GM21619 (cell line): ENCODE data around the gene PTGFR.

Source experiments
- ATAC-seq: cut with Tn5 transposase; IDR thresholded peaks from one replicate; pipeline ENCODE4 v1.9.1; 2021; ENCODE audit not compliant: unreplicated experiment

Gene PTGFR

DNA sequence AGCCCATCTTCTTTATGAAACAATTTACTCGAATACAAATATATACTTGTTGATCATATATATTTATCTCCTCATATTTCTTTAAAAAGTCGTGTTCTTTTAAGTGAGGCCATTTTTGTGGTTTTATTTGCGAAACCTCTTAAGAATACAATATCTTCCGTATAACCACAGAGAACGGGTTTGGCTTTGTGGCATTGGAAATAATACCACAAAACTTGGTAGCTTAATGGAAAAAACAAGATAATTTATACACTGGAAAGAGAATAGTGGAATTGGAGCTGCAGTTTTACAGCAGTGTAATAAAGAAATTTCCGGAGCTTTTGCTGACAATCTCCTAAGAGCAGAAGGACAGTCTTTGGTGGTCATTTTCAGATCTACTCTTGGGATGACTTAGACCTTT lies 29.4 kb downstream of the PTGFR start:
- no peak for ATAC-seq

DNA sequence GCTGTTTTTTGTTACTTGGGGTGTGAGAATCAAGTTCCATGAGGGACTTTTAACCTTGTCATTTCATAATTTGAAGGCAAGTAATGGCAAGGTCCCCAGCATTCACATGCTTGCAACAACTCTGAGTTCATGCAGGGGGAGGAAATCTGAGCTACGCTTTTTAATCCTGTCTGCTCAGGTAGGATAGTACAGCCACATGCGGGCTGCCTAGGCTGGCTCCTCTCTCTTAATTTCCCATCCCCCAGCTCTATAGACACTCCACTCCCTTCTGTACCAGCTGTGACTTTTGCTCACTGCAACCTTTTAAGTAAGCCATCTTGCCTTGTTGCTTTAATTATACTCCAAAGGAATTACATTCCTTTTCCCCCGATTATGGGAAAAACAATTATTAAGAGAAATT lies 30.1 kb downstream of the PTGFR start:
- ATAC-seq, result no peak

DNA sequence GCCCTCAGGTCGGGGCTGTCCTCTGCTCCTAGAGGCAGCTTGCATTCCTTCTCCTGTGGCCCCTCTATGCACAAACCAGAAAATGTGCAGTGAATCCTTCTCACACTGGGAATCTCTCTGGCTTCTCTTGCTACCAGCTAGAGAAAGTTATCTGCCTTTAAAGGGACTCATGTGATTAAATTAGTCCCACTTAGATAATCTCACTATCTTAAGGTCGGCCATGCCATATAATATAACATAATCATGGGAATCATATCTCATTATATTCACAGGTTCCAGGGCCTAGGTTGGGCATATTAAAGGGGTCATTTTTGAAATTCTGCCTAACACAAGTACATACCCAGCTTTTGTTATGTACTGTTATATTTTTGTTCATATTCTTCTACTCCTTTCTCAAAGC lies 31.4 kb downstream of the PTGFR start:
- no peak for ATAC-seq

DNA sequence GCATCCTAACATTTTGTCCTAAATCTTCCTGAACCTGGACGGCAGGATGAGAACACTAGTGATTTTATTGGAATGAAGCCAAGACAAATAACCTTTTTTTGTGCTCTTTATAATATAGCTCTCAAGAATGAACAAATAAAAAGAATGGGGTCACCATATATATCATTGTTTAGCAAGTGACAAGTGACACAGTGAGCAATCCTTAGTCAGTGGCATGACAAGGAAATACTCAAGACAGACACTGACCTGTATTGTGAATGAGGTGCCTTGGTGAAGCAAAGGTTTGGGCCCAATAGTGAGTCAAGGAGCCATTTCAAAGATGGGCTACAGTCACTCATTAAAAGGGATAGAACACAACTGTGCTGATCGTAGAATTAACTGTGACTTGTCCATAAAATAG lies 35.7 kb downstream of the PTGFR start:
- ATAC-seq, result no peak

DNA sequence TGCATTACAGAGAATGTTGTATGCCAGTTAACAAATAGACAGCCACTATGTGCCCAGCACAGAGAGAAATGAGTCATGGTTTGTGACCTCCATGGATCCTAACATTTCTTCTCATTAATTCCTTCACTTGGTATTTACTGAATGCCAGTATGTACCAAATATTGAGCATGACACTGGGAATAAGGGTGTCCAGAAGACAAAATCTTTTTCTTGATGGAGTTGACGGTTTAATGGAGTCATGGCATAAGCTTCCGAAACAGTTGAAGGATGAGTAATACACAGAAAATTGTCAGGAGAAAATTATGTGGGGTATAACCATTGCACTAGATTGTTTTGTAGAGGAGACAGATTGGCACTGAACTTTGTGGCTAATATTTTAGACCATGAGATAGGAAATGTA lies 36.9 kb downstream of the PTGFR start:
- no peak for ATAC-seq

DNA sequence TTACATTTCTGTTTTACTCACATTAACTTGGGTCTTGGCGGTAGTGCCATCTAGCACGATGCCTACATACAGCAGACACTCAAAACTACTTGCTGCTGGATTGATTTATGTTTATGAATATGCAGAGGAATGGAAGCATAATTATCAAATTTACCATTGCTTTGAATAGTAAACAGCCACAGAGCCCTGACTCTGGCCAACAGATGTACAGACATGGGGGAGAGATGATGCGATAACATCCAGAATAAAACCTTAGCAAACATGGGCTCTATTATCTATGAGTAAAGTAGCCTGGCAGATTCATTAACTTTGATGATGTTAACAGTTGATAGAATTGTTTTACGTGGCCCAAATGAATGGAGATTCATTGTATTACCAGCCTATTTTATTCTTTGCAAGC lies 42.8 kb downstream of the PTGFR start:
- ATAC-seq, result no peak

DNA sequence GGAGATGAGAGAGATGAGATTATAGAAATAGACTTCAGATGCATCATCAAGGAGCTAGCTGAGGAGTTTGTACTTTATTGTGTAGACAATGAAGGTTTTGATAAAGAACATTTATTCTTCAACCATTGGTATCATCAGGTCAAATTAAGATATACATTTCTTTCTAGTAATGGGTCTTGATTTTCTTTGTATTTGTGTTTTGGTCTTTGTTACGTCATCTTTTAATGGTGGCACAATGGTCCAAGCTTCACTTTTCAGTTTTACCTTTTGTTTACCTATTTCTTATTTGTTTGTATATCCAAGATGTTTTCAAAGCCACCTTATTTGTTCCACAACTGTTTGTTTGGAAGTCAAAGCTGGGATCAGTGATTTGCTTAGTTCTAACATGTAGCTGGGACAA lies 44.5 kb downstream of the PTGFR start:
- no peak for ATAC-seq

DNA sequence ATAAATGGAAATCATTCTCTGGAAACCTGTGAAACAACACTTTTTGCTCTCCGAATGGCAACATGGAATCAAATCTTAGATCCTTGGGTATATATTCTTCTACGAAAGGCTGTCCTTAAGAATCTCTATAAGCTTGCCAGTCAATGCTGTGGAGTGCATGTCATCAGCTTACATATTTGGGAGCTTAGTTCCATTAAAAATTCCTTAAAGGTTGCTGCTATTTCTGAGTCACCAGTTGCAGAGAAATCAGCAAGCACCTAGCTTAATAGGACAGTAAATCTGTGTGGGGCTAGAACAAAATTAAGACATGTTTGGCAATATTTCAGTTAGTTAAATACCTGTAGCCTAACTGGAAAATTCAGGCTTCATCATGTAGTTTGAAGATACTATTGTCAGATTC lies 45.7 kb downstream of the PTGFR start:
- ATAC-seq, result no peak

DNA sequence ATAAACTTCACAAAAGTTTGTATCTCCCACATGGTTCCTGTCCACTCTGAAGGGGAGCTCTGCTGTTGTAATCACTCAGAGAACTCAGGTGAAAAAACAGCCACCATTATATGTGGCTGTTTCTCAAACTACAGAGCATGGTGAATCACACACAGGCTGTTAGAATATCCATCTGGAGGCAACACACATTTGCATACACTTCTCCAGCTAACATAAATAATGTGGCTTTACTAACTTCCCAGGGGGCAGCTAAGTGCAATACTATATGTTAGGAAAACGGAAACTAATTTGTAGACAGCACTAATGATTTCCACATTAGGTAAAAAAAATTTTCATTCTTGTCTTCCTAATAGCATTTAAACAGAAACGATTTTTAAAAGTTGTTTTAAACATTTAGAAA lies 49.3 kb downstream of the PTGFR start:
- ATAC-seq, result no peak

DNA sequence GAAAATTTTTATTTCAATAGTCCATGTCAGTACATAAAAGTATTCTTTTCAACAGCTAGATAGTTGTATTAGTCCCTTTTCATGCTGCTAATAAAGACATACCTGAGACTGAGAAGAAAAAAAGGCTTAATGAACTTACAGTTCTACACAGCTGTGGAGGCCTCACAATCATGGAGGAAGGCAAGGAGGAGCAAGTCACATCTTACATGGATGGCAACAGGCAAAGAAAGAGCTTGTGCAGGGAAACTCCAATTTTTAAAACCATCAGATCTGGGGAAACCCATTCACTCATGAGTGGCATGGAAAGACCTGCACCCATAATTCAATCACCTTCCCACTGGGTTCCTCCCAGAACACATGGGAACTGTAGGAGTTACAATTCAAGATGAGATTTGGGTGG lies 50.7 kb downstream of the PTGFR start:
- ATAC-seq, result no peak

DNA sequence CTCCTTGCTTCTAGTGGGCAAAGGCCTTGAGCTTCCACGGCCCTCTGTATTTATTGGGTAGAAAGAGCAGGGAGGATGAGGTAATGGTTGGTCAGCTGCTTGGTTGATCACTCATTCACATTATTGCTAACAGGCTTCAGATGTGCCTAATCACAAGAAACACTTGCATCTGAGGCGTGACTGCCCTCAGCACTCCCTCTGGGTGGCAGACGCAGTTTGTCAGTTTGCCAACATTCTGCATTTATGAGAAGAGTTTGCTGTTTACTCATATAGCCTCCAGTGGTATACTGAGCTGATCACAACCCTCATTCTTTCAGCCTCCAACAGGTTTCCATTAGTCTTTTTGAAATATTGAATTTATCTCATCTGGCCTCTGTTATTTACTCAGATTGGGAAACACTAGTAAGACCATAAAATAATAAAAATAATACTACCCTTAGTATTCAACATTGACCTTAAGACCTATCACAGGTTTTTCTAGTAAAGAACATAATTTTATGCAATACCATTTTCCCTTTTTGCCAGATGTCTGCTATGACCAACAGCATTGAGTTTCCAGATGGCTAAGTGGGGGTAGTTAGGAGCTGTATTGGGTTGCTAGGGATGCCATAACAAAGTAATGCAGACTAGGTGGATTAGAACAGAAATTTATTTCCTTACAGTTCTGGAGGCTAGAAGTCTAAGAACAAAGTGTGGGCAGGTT lies 53.3 kb downstream of the PTGFR start:
- no peak for ATAC-seq

DNA sequence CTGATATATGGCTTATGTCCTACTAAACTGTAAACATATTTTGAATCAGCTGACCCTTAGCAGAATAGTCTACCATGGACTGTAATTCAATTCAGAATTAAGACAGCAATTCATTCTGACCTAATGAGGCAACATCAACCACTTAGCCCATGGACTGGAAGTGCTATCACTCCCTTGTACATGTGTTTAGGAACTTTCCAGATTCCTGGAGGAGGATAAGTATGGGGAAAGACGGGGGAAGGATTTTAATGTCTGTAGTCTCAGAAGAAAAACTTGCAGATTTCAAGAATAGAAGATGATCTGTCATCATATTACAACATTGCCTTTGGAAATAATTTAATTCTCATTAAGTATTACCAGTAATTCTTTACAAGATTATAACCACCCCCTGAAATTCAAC lies 56.3 kb downstream of the PTGFR start:
- no peak for ATAC-seq

DNA sequence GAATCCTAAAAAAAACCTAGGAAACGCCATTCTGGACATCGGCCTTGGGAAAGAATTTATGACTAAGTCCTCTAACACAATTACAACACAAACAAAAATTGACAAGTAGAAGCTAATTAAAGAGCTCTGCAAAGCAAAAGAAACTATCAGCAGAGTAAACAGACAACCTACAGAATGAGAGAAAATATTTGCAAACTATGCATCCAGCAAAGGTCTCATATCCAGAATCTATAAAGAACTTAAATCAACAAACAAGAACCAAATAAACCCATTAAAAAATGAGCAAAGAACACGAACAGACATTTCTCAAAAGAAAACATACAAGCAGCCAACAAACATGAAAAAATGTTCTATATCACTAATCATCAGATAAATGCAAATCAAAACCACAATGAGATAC lies 58.6 kb downstream of the PTGFR start:
- ATAC-seq, result no peak

DNA sequence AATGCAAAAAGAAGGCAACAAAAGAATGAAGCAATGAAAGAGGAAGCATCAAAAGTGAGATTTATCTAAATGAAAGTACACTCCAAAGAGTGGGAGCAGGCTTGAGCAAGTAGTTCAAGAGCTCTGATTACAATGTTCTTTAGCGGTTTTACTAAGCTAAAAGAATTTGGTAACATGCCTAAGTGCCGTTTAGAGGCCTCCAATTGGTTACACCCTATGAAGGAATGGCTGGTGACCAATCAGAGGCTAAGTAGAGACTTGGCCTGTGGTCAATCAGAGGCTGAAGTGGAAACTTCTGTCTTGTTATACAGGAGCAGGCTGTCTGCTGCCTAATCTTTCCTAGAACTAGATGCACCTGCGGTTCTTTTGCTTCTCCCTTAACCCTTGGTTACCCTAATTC lies 59.1 kb downstream of the PTGFR start:
- no peak for ATAC-seq

DNA sequence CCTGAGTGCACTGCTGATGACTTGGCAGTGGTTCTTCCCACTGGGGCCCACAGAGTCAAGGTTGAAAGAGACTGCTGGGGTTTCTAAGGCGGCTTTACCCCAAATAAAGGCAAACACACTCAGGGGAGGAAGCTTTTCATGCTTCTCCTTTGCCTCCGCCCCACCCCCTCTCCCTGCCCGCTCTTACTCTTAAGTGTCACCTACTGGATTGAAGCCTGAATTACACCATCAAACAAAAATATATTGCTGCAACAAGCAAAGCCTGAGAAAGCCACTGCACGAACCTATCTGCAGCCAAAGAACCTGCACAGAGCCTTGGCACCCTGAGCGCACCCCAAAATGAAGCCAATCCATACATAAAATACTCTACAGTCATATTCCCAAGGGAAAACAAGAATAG lies 63.1 kb downstream of the PTGFR start:
- no peak for ATAC-seq

DNA sequence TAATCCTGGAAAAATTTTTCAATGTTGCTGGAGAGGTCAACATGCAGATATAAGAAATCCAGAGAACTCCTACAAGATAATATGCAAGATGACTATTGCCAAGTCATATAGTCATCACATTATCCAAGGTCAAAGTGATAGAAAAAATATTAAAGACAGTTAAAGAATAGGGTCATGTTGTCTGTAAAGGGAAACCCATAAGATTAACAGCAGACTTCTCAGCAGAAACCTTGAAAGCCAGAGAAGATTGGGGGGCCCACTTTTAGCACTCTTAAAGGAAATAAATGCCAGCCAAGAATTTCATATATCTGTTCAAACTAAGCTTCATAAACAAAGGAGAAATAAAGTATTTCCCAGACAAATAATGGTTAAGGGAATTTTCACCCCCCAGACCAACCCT lies 64.1 kb downstream of the PTGFR start:
- no peak for ATAC-seq

DNA sequence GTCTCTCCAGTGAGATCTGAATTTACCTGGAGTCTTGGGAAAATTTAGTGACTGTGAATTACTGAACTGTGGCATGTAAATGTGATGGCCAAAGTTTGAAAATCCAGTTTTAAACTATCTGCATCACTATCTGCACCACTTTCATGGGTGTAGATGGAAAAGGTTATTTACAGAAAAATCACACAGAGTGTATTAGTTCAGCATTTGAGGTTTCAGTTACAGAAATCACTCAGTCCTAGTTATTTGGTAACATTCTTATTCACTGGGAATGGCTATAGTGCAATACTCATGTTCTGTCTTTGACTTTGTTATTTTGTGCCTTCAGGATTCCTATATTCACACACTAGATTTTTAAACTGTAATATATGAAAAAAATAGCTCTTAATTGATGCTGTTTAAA lies 68.9 kb downstream of the PTGFR start:
- ATAC-seq, result no peak

DNA sequence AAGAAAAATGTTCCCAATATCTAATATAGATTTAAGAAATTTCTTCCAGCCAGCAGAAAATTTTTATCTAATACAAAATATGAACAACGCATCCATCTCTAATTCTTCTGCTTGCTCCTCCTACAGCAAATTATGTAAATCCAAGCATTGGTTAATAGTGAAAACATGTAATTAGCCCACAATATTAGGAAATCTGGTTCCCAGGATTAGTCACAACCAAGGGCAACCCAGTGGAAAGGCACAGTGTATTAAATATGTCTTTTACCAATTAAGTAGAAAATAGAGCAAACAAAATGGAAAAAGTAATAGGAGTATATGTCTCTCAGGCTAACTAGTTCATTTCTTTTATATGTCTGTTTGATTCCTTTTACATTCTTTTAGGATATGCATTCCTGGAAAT lies 70.0 kb downstream of the PTGFR start:
- no peak for ATAC-seq

DNA sequence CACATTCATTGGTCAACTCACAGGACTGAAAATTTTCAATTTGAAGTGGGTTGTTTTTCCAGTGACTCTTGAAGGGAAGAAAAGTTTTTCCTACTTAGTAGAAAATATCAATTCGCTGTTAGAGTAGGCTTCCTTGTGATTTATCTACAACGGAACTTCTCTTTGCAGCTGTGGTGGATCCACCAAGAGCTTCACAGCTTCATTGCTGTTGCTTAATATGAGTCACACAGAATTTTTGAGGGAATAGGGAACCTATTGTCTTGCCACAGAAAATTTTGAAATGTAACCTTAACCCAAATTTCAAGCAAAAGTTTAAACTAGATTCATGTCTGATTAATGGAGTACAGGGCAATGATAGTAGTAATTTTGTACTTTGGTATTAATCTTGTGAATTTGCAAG lies 71.1 kb downstream of the PTGFR start:
- ATAC-seq, result no peak

DNA sequence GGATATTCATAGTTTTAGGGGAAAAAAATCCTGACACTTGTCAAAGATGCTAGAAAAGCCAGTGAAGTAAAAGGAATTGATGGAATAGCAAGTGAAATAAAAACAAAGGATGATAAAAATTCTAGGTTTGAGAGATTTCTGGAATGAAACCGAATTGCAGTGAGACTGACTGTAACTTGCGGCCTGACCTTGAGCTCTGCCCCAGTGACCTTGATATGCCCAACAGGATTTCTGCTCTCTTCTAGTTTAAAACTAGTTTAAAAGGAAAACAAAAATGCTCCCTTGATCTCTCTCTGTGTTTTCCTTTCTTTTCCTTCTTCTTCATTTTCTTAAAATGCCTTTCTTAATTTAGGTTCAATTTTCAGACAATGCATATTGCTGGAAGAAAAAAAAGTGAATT lies 74.6 kb downstream of the PTGFR start:
- ATAC-seq, result no peak

DNA sequence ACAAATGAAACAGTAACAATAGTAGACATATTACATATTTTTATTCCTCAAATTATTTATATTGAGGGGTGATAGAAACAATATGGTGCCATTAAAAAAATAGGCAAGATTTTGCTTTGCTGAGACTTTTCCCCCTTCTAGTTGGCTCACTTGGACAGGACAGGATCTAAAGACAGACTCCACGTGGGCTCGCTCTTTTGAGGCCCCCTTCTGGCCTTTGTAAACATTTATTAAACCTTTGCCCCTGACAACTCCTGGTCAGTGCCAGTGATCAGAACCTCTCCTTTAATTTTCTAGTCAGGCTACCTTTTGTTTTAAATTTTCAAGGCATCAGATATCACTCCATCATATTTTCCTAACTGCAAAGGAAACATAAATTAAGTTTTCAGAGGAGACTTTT lies 79.8 kb downstream of the PTGFR start:
- no peak for ATAC-seq

DNA sequence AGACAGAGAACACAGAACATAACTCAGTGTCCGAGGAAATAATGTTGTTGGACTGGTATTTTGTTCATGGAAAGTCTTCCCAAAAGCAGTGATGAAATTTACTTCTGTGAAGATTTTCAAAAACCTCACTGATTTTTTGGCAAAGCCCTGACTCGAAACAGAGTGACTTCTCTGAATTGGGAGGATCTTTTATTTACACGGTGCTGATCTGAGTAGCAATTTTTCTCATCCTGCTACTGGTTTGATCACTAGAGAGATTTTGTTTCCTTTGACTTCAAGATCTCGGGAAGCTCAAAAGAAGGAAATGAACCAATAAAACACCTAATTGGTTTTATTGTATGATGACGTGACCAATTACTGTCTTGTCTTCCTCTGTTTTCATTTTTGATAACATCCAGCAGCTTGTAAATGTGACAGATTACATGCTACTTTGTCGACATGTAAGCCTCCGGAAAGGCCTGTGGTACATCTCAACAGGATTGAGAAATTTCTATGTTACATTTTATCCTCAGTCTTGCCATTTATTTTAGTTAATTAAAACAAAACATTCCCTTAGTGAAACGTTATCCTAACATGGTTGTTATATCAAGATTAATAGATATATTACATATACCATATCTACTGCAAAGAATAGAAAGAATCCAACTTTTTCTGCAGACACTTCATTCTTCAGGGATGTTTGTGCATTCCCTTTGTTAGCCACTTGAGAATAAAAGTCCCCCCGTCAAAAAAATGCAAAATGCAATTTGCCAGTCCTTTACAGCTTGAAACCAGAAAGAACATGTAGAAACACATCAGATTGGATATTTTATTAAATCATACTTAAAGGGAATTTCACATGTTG lies 86.7 kb downstream of the PTGFR start:
- no peak for ATAC-seq

DNA sequence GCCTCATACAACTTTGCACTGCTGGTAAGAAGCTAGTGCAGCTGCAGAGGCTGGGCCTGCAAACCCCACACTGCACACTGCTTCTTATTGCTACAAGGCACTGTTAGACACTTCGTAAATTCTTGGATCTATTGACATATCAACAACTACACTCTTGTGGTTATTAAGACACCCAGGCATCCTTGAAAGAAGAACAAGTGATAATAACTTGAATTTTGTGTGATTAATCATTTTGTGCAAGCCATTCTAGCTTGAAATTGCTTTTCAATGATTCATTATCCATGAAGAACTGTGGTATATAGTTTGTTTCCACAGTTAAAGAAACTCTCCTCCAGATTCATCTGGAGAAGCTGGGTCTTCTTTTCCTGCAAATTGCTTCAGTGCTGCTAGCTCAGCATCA lies 95.8 kb downstream of the PTGFR start:
- ATAC-seq, result no peak
